Measurements from ENCODE around the gene SULT2B1. TPM values are rescaled to one million over a fixed set of nuclear protein-coding genes. Genes with fewer than 3 reads are reported as not detected.
"Not testable (repeated sequence)": the region's sequence is repeated elsewhere in the genome, so short reads cannot be mapped to it uniquely, and the experiment has no call there.

Gene SULT2B1
- total RNA-seq, 2 donors from 2014 or later = not detected

- DNase-seq (ENCODE audit: low spot score) = no peak
- Histone ChIP-seq H3K27ac (peak overlapping the region in 1 of 2 donors; percentile 23), H3K9me3 (no peaks in the 10 kb centered on the region), H3K4me1 (peaks cover 0 to 14% of the 10 kb centered on the region in 2 donors), H3K4me3 (no peak overlapping the region), H3K36me3 (no peaks in the 10 kb centered on the region), H3K27me3 (no peaks in the 10 kb centered on the region)
- TF ChIP-seq CTCF (IDR thresholded peaks at IDR 0.05) = no peak
Observed at GRCh38 chr19:48571378-48572162, 19.6 kb downstream of the SULT2B1 start.

GRCh38 chr19:48573163-48573505 is 21.2 kb downstream of the SULT2B1 start:
- Histone ChIP-seq H3K4me1 (peaks cover 0 to 5% of the 10 kb centered on the region in 2 donors), H3K27ac (peak overlapping the region; percentile 14 to 77), H3K9me3 (no peaks in the 10 kb centered on the region), H3K36me3 (no peaks in the 10 kb centered on the region), H3K27me3 (no peaks in the 10 kb centered on the region), H3K4me3 (no peak overlapping the region)
- no peak for DNase-seq (ENCODE audit: low spot score)
- no peak for TF ChIP-seq CTCF (IDR thresholded peaks at IDR 0.05)

GRCh38 chr19:48575931-48576622 is 24.1 kb downstream of the SULT2B1 start:
- Histone ChIP-seq H3K4me3 (no peak overlapping the region), H3K4me1 (no peaks in the 10 kb centered on the region), H3K27ac (no peak overlapping the region), H3K36me3 (no peaks in the 10 kb centered on the region), H3K27me3 (no peaks in the 10 kb centered on the region), H3K9me3 (no peaks in the 10 kb centered on the region)
- DNase-seq (ENCODE audit: low spot score) = no peak
- no peak for TF ChIP-seq CTCF (IDR thresholded peaks at IDR 0.05)

GRCh38 chr19:48577908-48578307 is 25.9 kb downstream of the SULT2B1 start:
- H3K27me3 ChIP-seq; H3K4me1 ChIP-seq; DNase-seq (ENCODE audit: low spot score); H3K27ac ChIP-seq; H3K9me3 ChIP-seq; H3K4me3 ChIP-seq; H3K36me3 ChIP-seq: not testable (repeated sequence)

GRCh38 chr19:48578891-48579290 is 26.9 kb downstream of the SULT2B1 start:
- peaks cover 0 to 4% of the 10 kb centered on the region in 2 donors for H3K4me1 ChIP-seq
- DNase-seq (ENCODE audit: low spot score) = no peak
- H3K9me3 ChIP-seq = no peaks in the 10 kb centered on the region
- no peak overlapping the region for H3K4me3 ChIP-seq
- no peaks in the 10 kb centered on the region for H3K27me3 ChIP-seq
- no peak for TF ChIP-seq CTCF (IDR thresholded peaks at IDR 0.05)
- H3K27ac ChIP-seq = no peak overlapping the region
- no peaks in the 10 kb centered on the region for H3K36me3 ChIP-seq

- H3K27me3 ChIP-seq = no peaks in the 10 kb centered on the region
- no peaks in the 10 kb centered on the region for H3K36me3 ChIP-seq
- peaks cover 0 to 8% of the 10 kb centered on the region in 2 donors for H3K4me1 ChIP-seq
- no peaks in the 10 kb centered on the region for H3K9me3 ChIP-seq
- DNase-seq (ENCODE audit: low spot score) = no peak
- no peak overlapping the region for H3K4me3 ChIP-seq
- no peak for TF ChIP-seq CTCF (IDR thresholded peaks at IDR 0.05)
- H3K27ac ChIP-seq = no peak overlapping the region
Observed at GRCh38 chr19:48582168-48582567, 30.2 kb downstream of the SULT2B1 start.
